GM12801 (cell line): ENCODE results near the gene GALNTL6.

Experiments
- TF ChIP-seq, protein P1 (sequence below): IDR thresholded peaks from one replicate; pipeline ENCODE4 v1.5.1; 2011; ENCODE audit warnings: control low read depth; ENCODE audit not compliant: insufficient read length; ENCODE audit errors: extremely low read depth

GALNTL6 gene

DNA sequence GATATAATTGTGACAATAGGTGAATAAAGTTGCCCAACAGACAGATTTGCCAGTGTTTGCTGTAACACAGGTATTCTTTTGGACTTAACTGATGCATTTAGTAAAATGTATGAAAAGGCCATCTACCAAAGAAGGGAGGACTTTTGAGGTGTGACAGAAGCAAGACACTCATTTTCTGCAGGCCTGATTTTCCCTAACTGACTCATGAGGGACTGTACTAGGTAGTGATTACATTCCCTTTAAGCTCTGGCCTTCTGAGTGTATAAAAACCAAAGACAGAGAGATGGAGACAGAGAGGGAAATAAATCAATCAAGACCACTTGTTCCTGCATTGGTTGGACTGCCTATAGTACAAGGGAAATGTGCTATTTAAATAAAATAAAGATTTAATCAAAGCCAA, 1204.6 kb downstream of the GALNTL6 start:
- TF ChIP-seq, protein P1, sequence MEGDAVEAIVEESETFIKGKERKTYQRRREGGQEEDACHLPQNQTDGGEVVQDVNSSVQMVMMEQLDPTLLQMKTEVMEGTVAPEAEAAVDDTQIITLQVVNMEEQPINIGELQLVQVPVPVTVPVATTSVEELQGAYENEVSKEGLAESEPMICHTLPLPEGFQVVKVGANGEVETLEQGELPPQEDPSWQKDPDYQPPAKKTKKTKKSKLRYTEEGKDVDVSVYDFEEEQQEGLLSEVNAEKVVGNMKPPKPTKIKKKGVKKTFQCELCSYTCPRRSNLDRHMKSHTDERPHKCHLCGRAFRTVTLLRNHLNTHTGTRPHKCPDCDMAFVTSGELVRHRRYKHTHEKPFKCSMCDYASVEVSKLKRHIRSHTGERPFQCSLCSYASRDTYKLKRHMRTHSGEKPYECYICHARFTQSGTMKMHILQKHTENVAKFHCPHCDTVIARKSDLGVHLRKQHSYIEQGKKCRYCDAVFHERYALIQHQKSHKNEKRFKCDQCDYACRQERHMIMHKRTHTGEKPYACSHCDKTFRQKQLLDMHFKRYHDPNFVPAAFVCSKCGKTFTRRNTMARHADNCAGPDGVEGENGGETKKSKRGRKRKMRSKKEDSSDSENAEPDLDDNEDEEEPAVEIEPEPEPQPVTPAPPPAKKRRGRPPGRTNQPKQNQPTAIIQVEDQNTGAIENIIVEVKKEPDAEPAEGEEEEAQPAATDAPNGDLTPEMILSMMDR = no peak

DNA sequence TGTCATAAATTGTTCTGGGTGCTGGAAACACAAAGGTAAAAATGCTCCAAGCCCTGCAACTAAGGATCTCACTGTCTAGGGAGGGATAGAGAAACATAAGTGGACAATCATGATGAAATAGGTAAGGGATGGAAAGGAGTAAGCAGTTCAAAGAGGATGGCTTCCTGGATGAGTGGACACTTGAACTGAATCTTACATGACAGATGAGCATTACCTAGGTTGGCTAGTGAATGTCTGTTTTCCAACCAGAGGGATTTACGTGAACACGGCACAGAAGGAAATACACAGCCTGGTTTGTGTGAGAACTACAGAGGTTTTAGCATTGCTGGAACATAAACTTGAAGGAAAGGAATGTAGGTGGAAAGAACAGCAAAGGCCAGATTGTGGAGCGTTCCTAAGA, 1205.2 kb downstream of the GALNTL6 start:
- TF ChIP-seq, protein P1 = no peak

DNA sequence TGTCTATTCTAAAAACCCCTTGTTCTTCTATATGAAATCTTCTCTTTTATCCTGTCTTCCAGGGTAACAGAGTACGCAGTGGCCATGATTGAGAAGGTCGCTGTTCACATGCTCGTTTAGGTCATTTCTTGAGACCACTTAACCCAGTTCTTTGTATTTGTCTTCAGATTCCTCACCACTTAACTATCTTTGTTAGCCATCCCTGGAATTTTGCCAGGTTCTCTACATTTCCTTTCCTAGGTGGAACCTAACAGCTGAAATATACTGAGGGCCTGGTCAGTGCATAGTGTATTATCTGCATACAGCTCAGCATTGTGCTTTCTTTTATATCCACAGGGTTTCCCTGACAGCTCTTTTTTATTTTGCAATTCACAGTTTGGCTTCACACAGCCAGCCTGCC, 1206.5 kb downstream of the GALNTL6 start:
- TF ChIP-seq, protein P1 = no peak

DNA sequence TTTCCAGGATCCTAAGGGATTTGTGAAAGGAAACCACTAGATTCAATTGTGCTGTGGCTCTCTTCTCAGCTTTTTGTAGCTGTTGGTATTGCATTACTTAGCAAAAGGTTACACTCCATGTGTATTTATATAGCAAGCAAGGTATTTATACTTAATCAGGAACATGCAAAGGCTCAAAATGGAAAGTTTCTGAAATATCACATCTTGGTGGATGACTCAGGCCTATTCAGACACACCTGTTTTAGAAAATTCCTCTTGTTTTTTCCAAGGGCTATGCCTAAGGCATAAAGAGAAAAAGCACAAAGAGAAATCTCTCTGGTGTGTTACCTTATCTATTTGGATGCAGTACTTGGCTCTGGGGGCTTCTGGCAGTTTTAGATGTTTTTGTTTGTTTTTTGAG, 1211.0 kb downstream of the GALNTL6 start:
- TF ChIP-seq, protein P1 = no peak

DNA sequence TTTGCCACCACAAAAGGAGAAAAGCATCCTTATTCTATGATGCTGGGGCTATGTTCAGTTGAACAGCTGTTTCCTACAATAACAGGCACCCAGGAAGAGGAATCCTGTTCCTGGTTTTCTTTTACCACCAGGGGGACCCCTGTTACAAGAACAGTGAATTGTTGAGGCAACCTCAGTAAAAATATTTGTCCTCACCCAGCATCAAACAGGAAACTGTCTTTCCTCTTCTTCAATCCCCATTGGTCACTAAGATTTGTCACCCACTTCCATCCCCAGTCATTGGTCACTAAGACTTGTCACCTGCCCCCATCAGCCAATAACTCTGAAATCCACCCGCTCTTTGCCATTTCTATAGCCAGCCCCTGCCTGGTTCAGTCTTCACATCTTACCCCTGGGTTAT, 1211.9 kb downstream of the GALNTL6 start:
- TF ChIP-seq, protein P1 = no peak

DNA sequence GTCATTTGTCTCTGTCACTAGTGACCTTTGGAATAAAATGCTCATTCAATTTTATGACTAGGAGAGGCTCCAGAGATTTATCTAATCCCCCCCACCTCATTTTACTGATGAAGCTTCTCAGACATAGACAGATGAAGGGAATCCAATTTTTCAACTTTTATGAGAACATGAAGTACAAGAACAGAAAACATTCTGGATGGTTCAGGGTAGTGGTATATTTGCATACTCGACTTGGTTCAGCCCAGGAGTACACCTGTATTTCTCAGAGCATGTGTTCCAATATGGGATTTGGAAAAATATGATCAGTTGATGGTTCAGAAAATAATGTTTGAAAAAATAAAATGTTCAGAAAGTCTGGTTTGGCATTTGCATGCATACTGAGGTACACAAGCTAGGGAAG, 1224.0 kb downstream of the GALNTL6 start:
- TF ChIP-seq, protein P1 = no peak

DNA sequence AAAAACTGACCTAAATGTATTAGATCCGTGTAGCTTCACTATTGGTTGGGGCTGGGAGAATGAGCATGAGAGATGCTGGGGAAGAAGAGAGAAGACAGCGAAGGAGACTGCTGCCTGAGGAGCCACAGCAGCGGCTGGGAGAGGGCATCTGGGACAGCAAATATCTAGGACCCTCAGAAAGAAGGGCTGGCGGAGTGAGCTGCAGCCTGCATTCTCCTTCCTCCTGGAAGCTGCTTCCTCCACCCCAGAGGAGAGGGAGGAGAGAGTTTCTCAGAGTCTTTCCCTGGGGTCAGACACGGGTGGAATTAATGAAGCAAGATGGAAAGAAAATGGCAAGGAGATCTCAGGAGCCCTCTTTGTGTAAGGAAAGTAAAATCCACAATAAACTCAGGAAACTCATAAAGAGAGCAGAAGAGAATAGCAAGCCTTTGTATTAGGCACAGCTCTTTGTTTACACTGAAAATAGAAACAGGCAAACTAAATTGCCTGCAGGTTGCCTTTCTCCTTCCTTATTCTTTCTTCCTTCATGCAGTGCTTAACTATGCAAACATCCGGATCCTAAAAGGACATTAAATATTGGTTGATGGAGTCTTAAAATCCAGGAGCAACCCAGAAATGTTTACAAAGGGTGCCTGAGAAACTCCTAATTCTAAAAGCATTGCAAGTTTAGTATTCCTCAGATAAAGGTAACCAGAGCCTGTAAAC, 1225.1 kb downstream of the GALNTL6 start:
- TF ChIP-seq, protein P1 = no peak
